CD4-positive, alpha-beta memory T cell (primary cell): Measurements from ENCODE around the gene CEP72. TPM values are rescaled to one million over a fixed set of nuclear protein-coding genes. Genes with fewer than 3 reads are reported as not detected.

Experiments used
- CTCF ChIA-PET: fragments of 350-600 bp; sonication (Branson Sonifier 250); formaldehyde crosslinking; loops from one replicate; lab custom pipeline; 2021; ENCODE audit warnings: inconsistent platforms; ENCODE audit not compliant: partially characterized antibody; lab: Charles Lee
- POLR2A ChIA-PET: fragments of 350-600 bp; sonication (Branson Sonifier 250); formaldehyde crosslinking; loops from one replicate; lab custom pipeline; 2021; ENCODE audit not compliant: partially characterized antibody; lab: Charles Lee
- DNase-seq, 5 donors: peaks; one replicate each; pipeline versions ENCODE4 v3.0.0 to v3.0.0-alpha.2; 2020 to 2022; ENCODE audit warnings: mixed read lengths in 1 of 5
- H3K27ac ChIP-seq: one replicate; pipeline ENCODE4 v1.7.0; 2013; ENCODE audit warnings: low read depth, low read length
- H3K27me3 ChIP-seq: 2 replicates; pipeline ENCODE4 v1.7.0; 2013; ENCODE audit warnings: mild to moderate bottlenecking, low read length, moderate library complexity; ENCODE audit not compliant: insufficient read depth
- H3K36me3 ChIP-seq: 2 replicates; pipeline ENCODE4 v1.7.0; 2013; ENCODE audit warnings: mild to moderate bottlenecking, low read length, moderate library complexity; ENCODE audit not compliant: insufficient read depth
- H3K4me1 ChIP-seq: 2 replicates; pipeline ENCODE4 v1.7.0; 2013; ENCODE audit warnings: mild to moderate bottlenecking, low read length, moderate library complexity; ENCODE audit not compliant: insufficient read depth
- H3K4me3 ChIP-seq, 2 donors: one replicate each; pipeline ENCODE4 v1.7.0; 2013; ENCODE audit warnings: low read length in 2 of 2, mild to moderate bottlenecking in 1 of 2
- H3K9me3 ChIP-seq, 2 donors: one replicate each; pipeline ENCODE4 v1.7.0; 2013; ENCODE audit warnings: low read length in 2 of 2, control low read depth in 1 of 2; ENCODE audit not compliant: control insufficient read depth in 1 of 2
- H3K27ac Mint-ChIP-seq, 7 donors: one replicate each; pipeline ENCODE4 v1.8.0; 2020 to 2021; ENCODE audit warnings: mixed read lengths in 7 of 7, mild to moderate bottlenecking in 6 of 7, inconsistent platforms in 3 of 7, moderate library complexity in 3 of 7
- H3K27me3 Mint-ChIP-seq, 2 donors: one replicate each; pipeline ENCODE4 v1.8.0; 2020 to 2021; ENCODE audit warnings: mixed read lengths in 2 of 2
- H3K36me3 Mint-ChIP-seq, 2 donors: one replicate each; pipeline ENCODE4 v1.8.0; 2020 to 2021; ENCODE audit warnings: mixed read lengths in 2 of 2, inconsistent platforms in 1 of 2, mild to moderate bottlenecking in 1 of 2
- H3K4me1 Mint-ChIP-seq, 4 donors: one replicate each; pipeline ENCODE4 v1.8.0; 2020 to 2021; ENCODE audit warnings: mixed read lengths in 4 of 4, mild to moderate bottlenecking in 1 of 4
- H3K4me3 Mint-ChIP-seq, 8 donors: one replicate each; pipeline ENCODE4 v1.8.0; 2020 to 2021; ENCODE audit warnings: mixed read lengths in 8 of 8, mild to moderate bottlenecking in 7 of 8, moderate library complexity in 6 of 8, inconsistent platforms in 3 of 8
- H3K9me3 Mint-ChIP-seq, 8 donors: one replicate each; pipeline ENCODE4 v1.8.0; 2020 to 2021; ENCODE audit warnings: mixed read lengths in 8 of 8, mild to moderate bottlenecking in 5 of 8, inconsistent platforms in 3 of 8, moderate library complexity in 1 of 8
- intact Hi-C: fragments of 100-400 bp; cut with micrococcal nuclease; formaldehyde crosslinking; loops from one replicate; pipeline ENCODE4 v1.15.1; 2023
- polyA plus RNA-seq, 2 donors: library from polyadenylated mRNA; unstranded; fragments of 300-500 nt; fragmentation: Illumina TruSeq; gene quantifications; one replicate each; pipeline ENCODE4 v1.2.3, GENCODE V29; 2021
- total RNA-seq, 2 experiments: library from RNA; stranded (reverse); gene quantifications; one replicate each; pipeline ENCODE4 v1.2.3, GENCODE V29; 2021

CEP72 gene
- total and polyA plus RNA-seq, 4 experiments from 2014 or later: 2.5 to 28.0 (median 16.2) TPM

DNA sequence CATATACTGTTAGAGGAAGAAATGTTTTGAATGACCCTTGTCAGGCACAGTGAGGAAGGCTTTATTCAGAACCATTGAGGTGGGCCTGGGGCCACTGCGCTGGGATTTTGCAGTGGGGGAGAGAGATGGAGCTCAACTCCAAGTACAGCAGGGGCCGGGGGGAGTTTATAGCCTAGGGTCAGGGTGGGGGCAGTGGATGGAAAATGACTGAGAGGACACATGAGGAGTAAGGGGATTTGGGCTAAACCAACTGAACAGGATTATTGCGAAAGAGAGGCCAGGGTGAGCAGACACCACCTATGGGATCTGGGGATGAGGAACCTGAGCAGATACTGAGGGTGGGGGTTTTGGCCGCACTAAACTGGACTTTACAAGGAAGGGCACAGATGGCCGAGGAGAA, 6.3 kb downstream of the CEP72 start:
- DNase-seq: no peak
- CTCF ChIA-PET: no interaction called here
- Histone ChIP-seq H3K27me3 (no peaks in the 10 kb centered on the region), H3K4me1 (peaks cover 7% of the 10 kb centered on the region), H3K27ac (no peak overlapping the region), H3K9me3 (no peaks in the 10 kb centered on the region), H3K4me3 (no peak overlapping the region), H3K36me3 (peaks cover 24% of the 10 kb centered on the region)
- no peak overlapping the region for H3K27ac Mint-ChIP-seq
- H3K9me3 Mint-ChIP-seq: no peaks in the 10 kb centered on the region
- peaks cover 23 to 38% of the 10 kb centered on the region in 2 donors for H3K36me3 Mint-ChIP-seq
- POLR2A ChIA-PET: no interaction called here
- intact Hi-C loops: no loop called here
- H3K4me1 Mint-ChIP-seq: peaks cover 9 to 22% (median 14%) of the 10 kb centered on the region in 4 donors
- no peaks in the 10 kb centered on the region for H3K27me3 Mint-ChIP-seq
- peak overlapping the region in 1 of 8 donors; percentile 31 for H3K4me3 Mint-ChIP-seq

DNA sequence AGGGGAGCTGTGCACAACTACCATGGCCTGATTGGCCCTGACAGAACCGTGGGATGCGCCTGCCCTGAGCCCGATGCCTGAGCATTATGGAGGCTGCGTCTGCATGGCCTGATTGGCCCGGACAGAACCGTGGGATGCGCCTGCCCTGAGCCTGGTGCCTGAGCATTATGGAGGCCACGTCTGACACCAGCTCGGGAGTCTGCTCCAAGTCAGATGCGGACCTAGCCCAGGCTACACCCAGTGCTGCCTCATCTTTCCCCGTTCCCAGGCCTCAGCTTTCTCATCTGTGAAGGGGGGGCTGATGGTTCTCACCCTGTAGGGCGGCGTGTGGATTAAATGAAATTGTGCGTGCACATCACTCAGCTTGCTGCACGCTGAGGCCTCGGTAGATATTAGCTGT, 7.3 kb downstream of the CEP72 start:
- Mint-ChIP-seq H3K4me1 (peaks cover 7 to 13% (median 9%) of the 10 kb centered on the region in 4 donors), H3K27me3 (no peaks in the 10 kb centered on the region), H3K9me3 (no peaks in the 10 kb centered on the region), H3K4me3 (no peak overlapping the region), H3K36me3 (peaks cover 25 to 41% of the 10 kb centered on the region in 2 donors), H3K27ac (no peak overlapping the region)
- ChIA-PET CTCF (no interaction called here), POLR2A (no interaction called here)
- DNase-seq: no peak
- Histone ChIP-seq H3K27me3 (no peaks in the 10 kb centered on the region), H3K4me3 (no peak overlapping the region), H3K27ac (no peak overlapping the region), H3K9me3 (no peaks in the 10 kb centered on the region), H3K4me1 (no peaks in the 10 kb centered on the region), H3K36me3 (peaks cover 24% of the 10 kb centered on the region)
- intact Hi-C loops: no loop called here

DNA sequence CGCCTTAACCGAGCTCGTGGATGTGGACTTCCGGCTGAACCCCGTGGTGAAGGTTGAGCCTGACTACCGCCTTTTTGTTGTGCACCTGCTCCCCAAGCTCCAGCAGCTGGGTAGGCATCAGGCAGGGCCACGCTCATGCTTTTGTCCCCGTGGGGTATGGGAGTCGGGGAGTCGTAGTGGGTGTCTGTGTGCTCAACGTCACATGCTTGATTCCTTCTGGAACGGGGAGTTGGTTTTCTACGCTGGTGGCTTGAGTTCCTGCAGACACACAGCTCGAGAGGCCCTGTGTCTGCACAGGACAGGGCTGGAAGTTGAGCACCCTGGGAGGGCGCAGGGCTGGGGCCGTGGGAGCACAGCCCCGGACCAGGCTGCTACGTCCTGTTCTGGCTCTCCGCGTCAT, 8.0 kb downstream of the CEP72 start:
- no peaks in the 10 kb centered on the region for H3K27me3 Mint-ChIP-seq
- ChIA-PET POLR2A (no interaction called here), CTCF (no interaction called here)
- Histone ChIP-seq H3K4me1 (no peaks in the 10 kb centered on the region), H3K9me3 (no peaks in the 10 kb centered on the region), H3K4me3 (no peak overlapping the region), H3K27me3 (no peaks in the 10 kb centered on the region), H3K27ac (no peak overlapping the region), H3K36me3 (peaks cover 24% of the 10 kb centered on the region)
- H3K4me3 Mint-ChIP-seq: no peak overlapping the region
- peaks cover 30 to 44% of the 10 kb centered on the region in 2 donors for H3K36me3 Mint-ChIP-seq
- no peak for DNase-seq
- H3K9me3 Mint-ChIP-seq: no peaks in the 10 kb centered on the region
- peaks cover 5 to 9% (median 5%) of the 10 kb centered on the region in 4 donors for H3K4me1 Mint-ChIP-seq
- no peak overlapping the region for H3K27ac Mint-ChIP-seq
- intact Hi-C loops: no loop called here

DNA sequence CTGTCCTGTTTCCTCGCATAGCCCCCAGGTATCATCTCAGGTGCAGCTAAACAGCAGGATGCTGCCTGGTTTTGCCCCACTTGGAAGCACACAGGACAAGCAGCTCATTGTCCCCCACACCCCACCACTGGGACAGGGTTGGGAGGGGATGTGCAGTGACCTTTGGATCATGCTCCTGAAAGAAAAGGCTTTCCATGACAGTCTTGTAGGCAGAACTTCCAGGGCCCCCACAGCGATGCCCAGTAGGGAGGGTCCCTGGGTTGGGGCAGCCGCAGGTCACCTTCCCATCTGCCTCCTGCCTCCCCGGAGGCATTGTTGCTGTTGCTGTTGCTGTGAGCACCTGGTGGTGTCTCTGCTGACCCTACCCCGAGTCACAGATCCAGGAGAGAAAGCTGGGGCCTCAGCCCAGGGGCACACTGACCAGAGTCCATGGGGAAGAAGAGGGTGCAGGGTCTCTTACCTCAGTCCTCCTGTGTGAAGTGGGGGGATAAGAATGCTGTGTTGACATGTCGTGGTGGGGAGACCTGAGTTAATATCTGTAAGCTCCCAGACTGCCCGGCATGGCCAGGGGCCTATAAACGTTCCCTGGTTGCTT, 8.5 kb downstream of the CEP72 start:
- intact Hi-C loops: no loop called here
- no peaks in the 10 kb centered on the region for H3K27me3 ChIP-seq
- H3K4me3 Mint-ChIP-seq: no peak overlapping the region
- no peak overlapping the region for H3K27ac ChIP-seq
- H3K27ac Mint-ChIP-seq: no peak overlapping the region
- peaks cover 24% of the 10 kb centered on the region for H3K36me3 ChIP-seq
- peaks cover 2 to 9% (median 4%) of the 10 kb centered on the region in 4 donors for H3K4me1 Mint-ChIP-seq
- H3K27me3 Mint-ChIP-seq: no peaks in the 10 kb centered on the region
- no peak overlapping the region for H3K4me3 ChIP-seq
- ChIA-PET POLR2A (no interaction called here), CTCF (no interaction called here)
- H3K9me3 Mint-ChIP-seq: no peaks in the 10 kb centered on the region
- peaks cover 35 to 47% of the 10 kb centered on the region in 2 donors for H3K36me3 Mint-ChIP-seq
- H3K9me3 ChIP-seq: no peaks in the 10 kb centered on the region
- no peak for DNase-seq
- no peaks in the 10 kb centered on the region for H3K4me1 ChIP-seq

GRCh38 chr5:621341-621761, 9.2 kb downstream of the CEP72 start:
- peaks cover 37 to 51% of the 10 kb centered on the region in 2 donors for H3K36me3 Mint-ChIP-seq
- peaks cover 1 to 7% (median 5%) of the 10 kb centered on the region in 4 donors for H3K4me1 Mint-ChIP-seq
- no peak overlapping the region for H3K27ac Mint-ChIP-seq
- Histone ChIP-seq H3K4me3 (no peak overlapping the region), H3K36me3 (peaks cover 24% of the 10 kb centered on the region), H3K27ac (no peak overlapping the region), H3K9me3 (no peaks in the 10 kb centered on the region), H3K27me3 (no peaks in the 10 kb centered on the region), H3K4me1 (no peaks in the 10 kb centered on the region)
- H3K4me3 Mint-ChIP-seq: no peak overlapping the region
- no peaks in the 10 kb centered on the region for H3K27me3 Mint-ChIP-seq
- intact Hi-C loops: no loop called here
- ChIA-PET CTCF (interaction anchor here (1.3 kb wide), 1 partner anchor 175 kb away, joined by 5 read pairs; no protein-coding TSS in a partner anchor), POLR2A (no interaction called here)
- H3K9me3 Mint-ChIP-seq: no peaks in the 10 kb centered on the region
- no peak for DNase-seq

DNA sequence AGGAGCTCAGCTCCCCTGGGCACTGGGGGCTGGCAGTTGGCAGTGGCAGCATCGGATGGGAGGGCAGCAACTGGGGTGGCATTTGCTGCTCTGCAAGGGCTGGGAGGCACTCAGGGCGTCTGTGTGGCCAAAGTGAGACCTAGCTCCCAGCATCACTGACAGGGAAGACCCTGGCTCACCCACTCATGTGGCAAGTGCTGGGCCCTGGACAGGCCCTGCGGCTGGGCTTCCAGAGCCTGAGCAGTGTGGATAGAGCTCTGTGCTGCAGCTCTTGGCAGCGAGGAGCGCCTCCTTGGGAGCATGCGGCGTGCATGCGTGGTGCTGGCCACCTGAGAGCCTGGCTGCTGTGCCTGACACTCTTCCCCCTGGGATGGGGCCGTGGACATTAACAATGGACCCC, 10.2 kb downstream of the CEP72 start:
- Mint-ChIP-seq H3K27me3 (no peaks in the 10 kb centered on the region), H3K4me3 (no peak overlapping the region), H3K36me3 (peaks cover 44 to 55% of the 10 kb centered on the region in 2 donors), H3K9me3 (no peaks in the 10 kb centered on the region), H3K27ac (no peak overlapping the region), H3K4me1 (peaks cover 0 to 4% (median 4%) of the 10 kb centered on the region in 4 donors)
- DNase-seq: no peak
- Histone ChIP-seq H3K4me3 (no peak overlapping the region), H3K27ac (no peak overlapping the region), H3K4me1 (no peaks in the 10 kb centered on the region), H3K36me3 (peaks cover 24% of the 10 kb centered on the region), H3K9me3 (no peaks in the 10 kb centered on the region), H3K27me3 (no peaks in the 10 kb centered on the region)
- ChIA-PET CTCF (interaction anchor here (1.3 kb wide), 1 partner anchor 176 kb away, joined by 5 read pairs; no protein-coding TSS in a partner anchor), POLR2A (no interaction called here)
- intact Hi-C loops: no loop called here

GRCh38 chr5:622946-623522, 10.9 kb downstream of the CEP72 start:
- H3K4me1 ChIP-seq: no peaks in the 10 kb centered on the region
- H3K27me3 ChIP-seq: no peaks in the 10 kb centered on the region
- Mint-ChIP-seq H3K27me3 (no peaks in the 10 kb centered on the region), H3K4me3 (no peak overlapping the region), H3K9me3 (no peaks in the 10 kb centered on the region), H3K27ac (peak overlapping the region in 1 of 7 donors; percentile 48), H3K4me1 (peaks cover 0 to 4% (median 2%) of the 10 kb centered on the region in 4 donors), H3K36me3 (peaks cover 45 to 55% of the 10 kb centered on the region in 2 donors)
- no peak for DNase-seq
- no peaks in the 10 kb centered on the region for H3K9me3 ChIP-seq
- H3K36me3 ChIP-seq: peaks cover 24% of the 10 kb centered on the region
- no peak overlapping the region for H3K27ac ChIP-seq
- CTCF ChIA-PET: no interaction called here
- POLR2A ChIA-PET: no interaction called here
- no peak overlapping the region for H3K4me3 ChIP-seq
- intact Hi-C loops: no loop called here
